ENCODE data around the gene CACNG7.

CACNG7 gene, protein sequence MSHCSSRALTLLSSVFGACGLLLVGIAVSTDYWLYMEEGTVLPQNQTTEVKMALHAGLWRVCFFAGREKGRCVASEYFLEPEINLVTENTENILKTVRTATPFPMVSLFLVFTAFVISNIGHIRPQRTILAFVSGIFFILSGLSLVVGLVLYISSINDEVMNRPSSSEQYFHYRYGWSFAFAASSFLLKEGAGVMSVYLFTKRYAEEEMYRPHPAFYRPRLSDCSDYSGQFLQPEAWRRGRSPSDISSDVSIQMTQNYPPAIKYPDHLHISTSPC

DNA sequence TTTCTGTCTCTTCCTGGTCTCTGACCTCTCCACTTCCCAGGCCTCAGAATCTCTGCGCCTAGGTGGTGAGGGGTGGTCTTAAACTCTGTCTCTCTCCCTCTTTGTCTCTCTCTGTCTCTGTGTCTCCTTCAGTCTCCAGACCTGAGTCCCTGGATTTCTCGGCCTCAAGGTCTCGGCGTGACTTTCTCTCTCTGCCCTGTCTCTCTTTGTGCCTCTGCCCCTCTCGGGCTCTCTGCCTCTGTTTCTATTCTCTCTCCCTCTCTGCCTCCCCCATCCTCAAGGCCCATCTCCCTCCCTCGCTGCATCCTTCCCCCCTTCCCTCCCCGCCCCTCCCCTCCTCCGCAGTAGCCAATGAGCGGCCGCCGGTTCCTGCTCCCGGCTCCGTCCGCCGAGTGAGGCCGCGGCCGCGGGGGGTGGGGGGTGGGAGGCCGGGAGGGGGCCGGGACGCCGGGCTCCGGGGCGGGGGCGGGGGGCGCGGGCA lies at the start of gene CACNG7:
TSS of gene CACNG7 (plus strand) at position 344 of the 481 bp plus-strand sequence. CDS start 3,554 bp downstream, outside the sequence.
- DNase-seq (ENCODE audit: low read depth) = no peak
- peak within 1 kb of the TSS; percentile 49 for H3K4me3 ChIP-seq (ENCODE audit: low read depth, low read length)
- TF ChIP-seq, protein P1, sequence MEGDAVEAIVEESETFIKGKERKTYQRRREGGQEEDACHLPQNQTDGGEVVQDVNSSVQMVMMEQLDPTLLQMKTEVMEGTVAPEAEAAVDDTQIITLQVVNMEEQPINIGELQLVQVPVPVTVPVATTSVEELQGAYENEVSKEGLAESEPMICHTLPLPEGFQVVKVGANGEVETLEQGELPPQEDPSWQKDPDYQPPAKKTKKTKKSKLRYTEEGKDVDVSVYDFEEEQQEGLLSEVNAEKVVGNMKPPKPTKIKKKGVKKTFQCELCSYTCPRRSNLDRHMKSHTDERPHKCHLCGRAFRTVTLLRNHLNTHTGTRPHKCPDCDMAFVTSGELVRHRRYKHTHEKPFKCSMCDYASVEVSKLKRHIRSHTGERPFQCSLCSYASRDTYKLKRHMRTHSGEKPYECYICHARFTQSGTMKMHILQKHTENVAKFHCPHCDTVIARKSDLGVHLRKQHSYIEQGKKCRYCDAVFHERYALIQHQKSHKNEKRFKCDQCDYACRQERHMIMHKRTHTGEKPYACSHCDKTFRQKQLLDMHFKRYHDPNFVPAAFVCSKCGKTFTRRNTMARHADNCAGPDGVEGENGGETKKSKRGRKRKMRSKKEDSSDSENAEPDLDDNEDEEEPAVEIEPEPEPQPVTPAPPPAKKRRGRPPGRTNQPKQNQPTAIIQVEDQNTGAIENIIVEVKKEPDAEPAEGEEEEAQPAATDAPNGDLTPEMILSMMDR (IDR thresholded peaks at IDR 0.05; ENCODE audit: low read depth, low read length, missing control alignments) = no peak
- in situ Hi-C loops (cut with HindIII; ENCODE audit: low sequenced_read_pairs) = loop anchor here (25.0 kb wide), 1 partner anchor 128 kb away; no protein-coding TSS in a partner anchor

DNA sequence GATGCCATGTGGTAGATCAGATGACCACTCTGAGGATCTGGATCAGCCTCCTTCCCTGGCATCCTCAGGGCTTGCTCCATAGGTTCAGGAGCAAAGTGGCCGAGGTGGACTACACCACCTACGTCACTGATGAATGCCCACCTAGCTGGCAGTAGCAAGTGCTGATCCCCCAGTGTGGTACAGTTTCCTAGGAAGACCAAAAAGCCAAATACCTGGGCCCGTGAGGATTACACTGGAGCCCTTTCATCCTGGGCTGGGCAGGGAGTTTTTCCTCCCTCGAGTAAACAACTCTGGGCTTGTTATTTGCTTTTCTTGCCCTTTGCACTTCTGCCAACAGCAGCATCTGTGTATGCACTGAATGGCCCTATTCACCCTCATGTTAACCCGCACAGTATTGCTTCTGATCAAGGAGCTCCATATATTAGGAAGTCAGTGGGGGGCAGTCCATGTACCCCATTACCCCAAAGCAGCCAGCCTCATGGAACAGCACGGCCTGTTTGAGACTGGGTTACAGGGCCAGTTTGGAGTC lies 44.7 kb upstream of the CACNG7 start:
- in situ Hi-C loops (cut with HindIII; ENCODE audit: low sequenced_read_pairs) = no loop called here
- no peak for DNase-seq (ENCODE audit: low read depth)
- TF ChIP-seq, protein P1 (IDR thresholded peaks at IDR 0.05; ENCODE audit: low read depth, low read length, missing control alignments) = no peak
- no peak overlapping the region for H3K4me3 ChIP-seq (ENCODE audit: low read depth, low read length)

DNA sequence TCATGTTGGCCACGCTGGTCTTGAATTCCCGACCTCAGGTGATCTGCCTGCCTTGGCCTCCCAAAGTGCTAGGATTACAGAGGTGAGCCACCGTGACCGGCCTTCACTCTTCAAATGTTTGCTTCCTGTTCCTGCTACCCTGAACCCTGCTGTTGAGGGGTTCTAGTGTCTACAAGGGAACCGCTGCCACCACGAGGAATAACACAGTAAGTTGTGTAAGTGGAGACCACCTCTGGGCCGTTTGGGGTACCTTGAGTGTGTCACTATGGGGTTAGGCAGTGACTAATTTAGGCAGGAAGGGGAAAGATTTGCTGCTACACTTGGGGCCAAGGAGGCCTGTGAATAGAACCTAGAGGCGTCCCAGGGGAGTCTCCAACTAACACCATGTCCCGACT lies 43.6 kb upstream of the CACNG7 start:
- DNase-seq (ENCODE audit: low read depth) = no peak
- in situ Hi-C loops (cut with HindIII; ENCODE audit: low sequenced_read_pairs) = no loop called here
- peak overlapping the region; percentile 40 for H3K4me3 ChIP-seq (ENCODE audit: low read depth, low read length)
- TF ChIP-seq, protein P1 (IDR thresholded peaks at IDR 0.05; ENCODE audit: low read depth, low read length, missing control alignments) = no peak

- in situ Hi-C loops (cut with HindIII; ENCODE audit: low sequenced_read_pairs) = no loop called here
- TF ChIP-seq, protein P1 (IDR thresholded peaks at IDR 0.05; ENCODE audit: low read depth, low read length, missing control alignments) = no peak
- peak overlapping the region; percentile 40 for H3K4me3 ChIP-seq (ENCODE audit: low read depth, low read length)
- DNase-seq (ENCODE audit: low read depth) = no peak
These were observed 42.9 kb upstream of the CACNG7 start for GRCh38 chr19:53865918-53866864.

DNA sequence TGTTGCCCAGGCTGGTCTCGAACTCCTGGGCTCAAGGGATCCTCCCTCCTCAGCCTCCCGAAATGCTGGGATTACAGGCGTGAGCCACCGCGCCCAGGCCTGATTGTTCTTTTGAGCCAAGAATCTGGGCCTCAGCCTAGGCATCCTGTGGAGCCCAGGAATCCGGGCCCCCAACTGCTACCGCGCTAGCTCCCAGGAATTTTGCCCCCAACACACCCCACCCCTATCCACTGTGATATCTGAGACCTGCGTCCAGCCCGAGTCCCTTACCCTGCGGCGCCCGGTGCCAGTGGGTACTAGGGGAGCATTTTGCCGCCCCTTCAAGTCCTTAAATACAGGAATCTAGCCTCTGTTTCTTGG lies 42.2 kb upstream of the CACNG7 start:
- DNase-seq (ENCODE audit: low read depth) = no peak
- peak overlapping the region; percentile 40 for H3K4me3 ChIP-seq (ENCODE audit: low read depth, low read length)
- TF ChIP-seq, protein P1 (IDR thresholded peaks at IDR 0.05; ENCODE audit: low read depth, low read length, missing control alignments) = no peak
- in situ Hi-C loops (cut with HindIII; ENCODE audit: low sequenced_read_pairs) = no loop called here
